Astrocyte (in vitro differentiated cells and primary cell): ENCODE measurements around the gene PLEKHM2. TPM values are rescaled to one million over a fixed set of nuclear protein-coding genes. Genes with fewer than 3 reads are reported as not detected.

Experiments used
- DNase-seq: peaks from one replicate; pipeline ENCODE4 v3.0.0-alpha.2; 2010; ENCODE audit warnings: low read depth
- FAIRE-seq: peaks from 2 replicates; lab custom pipeline; 2011; peaks lifted over from hg19 to GRCh38; lab: Jason Lieb, UNC
- H2AFZ ChIP-seq: 2 replicates; pipeline ENCODE4 v1.6.0; 2012; ENCODE audit warnings: low read depth, low read length, inconsistent platforms
- H3K27ac ChIP-seq: 2 replicates; pipeline ENCODE4 v1.5.1; 2011; ENCODE audit warnings: low read depth, low read length, inconsistent platforms
- H3K27me3 ChIP-seq: 2 replicates; pipeline ENCODE4 v1.6.0; 2011; ENCODE audit warnings: low read length, inconsistent platforms; ENCODE audit not compliant: insufficient read depth
- H3K36me3 ChIP-seq: 2 replicates; pipeline ENCODE4 v1.5.1; 2011; ENCODE audit warnings: low read length, inconsistent platforms; ENCODE audit not compliant: insufficient read depth
- H3K4me1 ChIP-seq: 2 replicates; pipeline ENCODE4 v1.5.1; 2011; ENCODE audit warnings: low read length, inconsistent platforms; ENCODE audit not compliant: insufficient read depth
- H3K4me2 ChIP-seq: 2 replicates; pipeline ENCODE4 v1.6.0; 2012; ENCODE audit warnings: low read length, inconsistent platforms
- H3K4me3 ChIP-seq: 2 replicates; pipeline ENCODE4 v1.5.1; 2011; ENCODE audit warnings: low read depth, mild to moderate bottlenecking, low read length, inconsistent platforms; ENCODE audit not compliant: insufficient read depth
- H3K79me2 ChIP-seq: 2 replicates; pipeline ENCODE4 v1.6.0; 2012; ENCODE audit warnings: mild to moderate bottlenecking, low read length, inconsistent platforms; ENCODE audit not compliant: insufficient read depth
- H3K9ac ChIP-seq: 2 replicates; pipeline ENCODE4 v1.6.0; 2012; ENCODE audit warnings: mild to moderate bottlenecking, low read length, inconsistent platforms
- H3K9me3 ChIP-seq: 2 replicates; pipeline ENCODE4 v1.5.1; 2012; ENCODE audit warnings: low read depth, mild to moderate bottlenecking, low read length, inconsistent platforms; ENCODE audit not compliant: insufficient read depth
- H4K20me1 ChIP-seq: 2 replicates; pipeline ENCODE4 v1.6.0; 2012; ENCODE audit warnings: low read length, inconsistent platforms; ENCODE audit not compliant: insufficient read depth
- H3K27ac Mint-ChIP-seq: one replicate; pipeline ENCODE4 v1.8.0; 2021; ENCODE audit warnings: mild to moderate bottlenecking, mixed read lengths; ENCODE audit not compliant: unreplicated experiment
- H3K27me3 Mint-ChIP-seq: one replicate; pipeline ENCODE4 v1.8.0; 2021; ENCODE audit warnings: low read depth, mixed read lengths; ENCODE audit not compliant: unreplicated experiment
- H3K36me3 Mint-ChIP-seq: one replicate; pipeline ENCODE4 v1.8.0; 2021; ENCODE audit warnings: low read depth, mixed read lengths; ENCODE audit not compliant: unreplicated experiment
- H3K4me1 Mint-ChIP-seq: one replicate; pipeline ENCODE4 v1.8.0; 2021; ENCODE audit warnings: low read depth, mixed read lengths; ENCODE audit not compliant: unreplicated experiment
- H3K4me3 Mint-ChIP-seq: one replicate; pipeline ENCODE4 v1.8.0; 2021; ENCODE audit warnings: mild to moderate bottlenecking, moderate library complexity, mixed read lengths; ENCODE audit not compliant: unreplicated experiment
- H3K9me3 Mint-ChIP-seq: one replicate; pipeline ENCODE4 v1.8.0; 2021; ENCODE audit warnings: mild to moderate bottlenecking, mixed read lengths; ENCODE audit not compliant: unreplicated experiment
- CTCF ChIP-seq: IDR thresholded peaks from 2 replicates; pipeline ENCODE4 v1.5.1; 2011; ENCODE audit warnings: low read depth, mild to moderate bottlenecking, inconsistent platforms, low read length, moderate library complexity; ENCODE audit not compliant: insufficient read depth
- EZH2 ChIP-seq: IDR thresholded peaks from 2 replicates; pipeline ENCODE4 v1.6.1; 2012; ENCODE audit warnings: mild to moderate bottlenecking, low read length, inconsistent platforms; ENCODE audit not compliant: insufficient read depth
- total RNA-seq: library from RNA; stranded (reverse); gene quantifications from 2 replicates; pipeline ENCODE4 v1.2.1, GENCODE V29; 2021

Gene PLEKHM2
- total RNA-seq, 1 donor from 2014 or later = 48.3 TPM

- Mint-ChIP-seq H3K27ac (no peak overlapping the region), H3K36me3 (no peaks in the 10 kb centered on the region), H3K4me1 (peaks cover 6% of the 10 kb centered on the region), H3K4me3 (peak overlapping the region; percentile 35), H3K9me3 (peaks cover 7% of the 10 kb centered on the region), H3K27me3 (no peaks in the 10 kb centered on the region)
- Histone ChIP-seq H3K4me2 (no peak overlapping the region), H3K79me2 (no peaks in the 10 kb centered on the region), H4K20me1 (no peaks in the 10 kb centered on the region), H3K4me1 (peaks cover 14% of the 10 kb centered on the region), H3K36me3 (no peaks in the 10 kb centered on the region), H3K9me3 (no peaks in the 10 kb centered on the region), H2AFZ (no peak overlapping the region), H3K27me3 (no peaks in the 10 kb centered on the region), H3K4me3 (no peak overlapping the region), H3K27ac (no peak overlapping the region), H3K9ac (no peak overlapping the region)
- DNase-seq (no peak), FAIRE-seq (no peak)
- TF ChIP-seq CTCF (no peak), EZH2 (no peak)
These were observed 8.1 kb upstream of the PLEKHM2 start for GRCh38 chr1:15676010-15676409.

- no peak overlapping the region for H3K9ac ChIP-seq
- no peak overlapping the region for H3K27ac ChIP-seq
- DNase-seq (no peak), FAIRE-seq (no peak)
- H3K27ac Mint-ChIP-seq = no peak overlapping the region
- no peak overlapping the region for H3K4me2 ChIP-seq
- H3K36me3 Mint-ChIP-seq = no peaks in the 10 kb centered on the region
- H3K4me1 ChIP-seq = peaks cover 20% of the 10 kb centered on the region
- no peaks in the 10 kb centered on the region for H3K27me3 ChIP-seq
- no peak overlapping the region for H3K4me3 ChIP-seq
- no peaks in the 10 kb centered on the region for H3K79me2 ChIP-seq
- H3K36me3 ChIP-seq = no peaks in the 10 kb centered on the region
- TF ChIP-seq EZH2 (no peak), CTCF (no peak)
- H3K9me3 Mint-ChIP-seq = peaks cover 5% of the 10 kb centered on the region
- peaks cover 9% of the 10 kb centered on the region for H3K4me1 Mint-ChIP-seq
- no peaks in the 10 kb centered on the region for H3K27me3 Mint-ChIP-seq
- H3K9me3 ChIP-seq = no peaks in the 10 kb centered on the region
- H3K4me3 Mint-ChIP-seq = no peak overlapping the region
- H2AFZ ChIP-seq = no peak overlapping the region
- no peaks in the 10 kb centered on the region for H4K20me1 ChIP-seq
These were observed 7.1 kb upstream of the PLEKHM2 start for GRCh38 chr1:15676688-15677661.

- H3K4me3 Mint-ChIP-seq = peak overlapping the region; percentile 5
- Histone ChIP-seq H3K4me2 (no peak overlapping the region), H3K4me3 (no peak overlapping the region), H2AFZ (no peak overlapping the region), H3K79me2 (peaks cover under 1% of the 10 kb centered on the region), H4K20me1 (no peaks in the 10 kb centered on the region), H3K27me3 (no peaks in the 10 kb centered on the region), H3K9me3 (no peaks in the 10 kb centered on the region), H3K36me3 (no peaks in the 10 kb centered on the region), H3K9ac (no peak overlapping the region), H3K4me1 (peaks cover 20% of the 10 kb centered on the region), H3K27ac (no peak overlapping the region)
- DNase-seq (peak; percentile 84), FAIRE-seq (peak; percentile 85)
- H3K27me3 Mint-ChIP-seq = no peaks in the 10 kb centered on the region
- no peaks in the 10 kb centered on the region for H3K36me3 Mint-ChIP-seq
- H3K27ac Mint-ChIP-seq = peak overlapping the region; percentile 47
- peaks cover 13% of the 10 kb centered on the region for H3K4me1 Mint-ChIP-seq
- H3K9me3 Mint-ChIP-seq = peaks cover 5% of the 10 kb centered on the region
- TF ChIP-seq EZH2 = no peak
- TF ChIP-seq CTCF = no peak
These were observed 5.5 kb upstream of the PLEKHM2 start for GRCh38 chr1:15678578-15678977.
